OCI-LY1 (cell line): ENCODE measurements around the gene OPRM1.

Experiments used
- H2AFZ ChIP-seq: fragments of 200-600 bp; sonication (generic), shearing (Covaris generic); 2 replicates; pipeline ENCODE4 v1.6.0; 2014; ENCODE audit warnings: antibody characterized with exemption, mild to moderate bottlenecking, low read length
- H3F3A ChIP-seq: fragments of 200-600 bp; sonication (generic), shearing (Covaris generic); 2 replicates; pipeline ENCODE4 v1.6.0; 2014; ENCODE audit warnings: mild to moderate bottlenecking, antibody characterized with exemption, low read length, moderate library complexity; ENCODE audit not compliant: insufficient read depth
- H3K27ac ChIP-seq: fragments of 200-600 bp; sonication (generic); 2 replicates; pipeline ENCODE4 v1.5.1; 2014; ENCODE audit warnings: low read length, mixed run types, mild to moderate bottlenecking, low read depth; ENCODE audit not compliant: poor library complexity, severe bottlenecking
- H3K27me3 ChIP-seq: fragments of 200-600 bp; sonication (generic); 2 replicates; pipeline ENCODE4 v1.6.0; 2014; ENCODE audit warnings: antibody characterized with exemption, mild to moderate bottlenecking, low read length, moderate library complexity; ENCODE audit not compliant: insufficient read depth
- H3K36me3 ChIP-seq: fragments of 200-600 bp; sonication (generic); 2 replicates; pipeline ENCODE4 v1.6.1; 2014; ENCODE audit warnings: mild to moderate bottlenecking, antibody characterized with exemption, low read length, moderate library complexity, mixed read lengths; ENCODE audit not compliant: insufficient read depth
- H3K4me1 ChIP-seq: fragments of 200-600 bp; sonication (generic); 2 replicates; pipeline ENCODE4 v1.5.1; 2014; ENCODE audit warnings: mild to moderate bottlenecking, low read length, moderate library complexity; ENCODE audit not compliant: insufficient read depth, severe bottlenecking
- H3K4me2 ChIP-seq: fragments of 200-600 bp; sonication (generic), shearing (Covaris generic); 2 replicates; pipeline ENCODE4 v1.6.1; 2014; ENCODE audit warnings: low read length
- H3K4me3 ChIP-seq: fragments of 200-600 bp; sonication (generic); 2 replicates; pipeline ENCODE4 v1.5.1; 2014; ENCODE audit warnings: low read length, low read depth, mild to moderate bottlenecking, mixed read lengths; ENCODE audit not compliant: poor library complexity, severe bottlenecking
- H3K79me2 ChIP-seq: fragments of 200-600 bp; shearing (Covaris generic); 2 replicates; pipeline ENCODE4 v1.6.1; 2016; ENCODE audit warnings: mixed run types, low read length, mixed read lengths; ENCODE audit not compliant: insufficient read depth
- H3K9ac ChIP-seq: fragments of 200-600 bp; sonication (generic), shearing (Covaris generic); 2 replicates; pipeline ENCODE4 v1.6.1; 2014; ENCODE audit warnings: mild to moderate bottlenecking, low read length, mixed read lengths
- H3K9me2 ChIP-seq: fragments of 200-600 bp; sonication (generic), shearing (Covaris generic); 2 replicates; pipeline ENCODE4 v1.6.1; 2014; ENCODE audit warnings: low read depth, mild to moderate bottlenecking, low read length, mixed read lengths
- H3K9me3 ChIP-seq: fragments of 200-600 bp; shearing (Covaris generic); 2 replicates; pipeline ENCODE4 v1.6.1; 2014; ENCODE audit warnings: low read length, mixed read lengths
- H4K20me1 ChIP-seq: fragments of 200-600 bp; sonication (generic), shearing (Covaris generic); 2 replicates; pipeline ENCODE4 v1.6.0; 2016; ENCODE audit warnings: mild to moderate bottlenecking, low read length; ENCODE audit not compliant: insufficient read depth
- EZH2 ChIP-seq: fragments of 200-600 bp; sonication (generic), shearing (Covaris generic); IDR thresholded peaks from 2 replicates; pipeline ENCODE4 v1.8.0; 2017; ENCODE audit warnings: borderline replicate concordance, mixed run types, mild to moderate bottlenecking, antibody characterized with exemption, low read length, moderate library complexity, mixed read lengths
- TF ChIP-seq, protein P1 (sequence below): fragments of 200-600 bp; sonication (generic), shearing (Covaris generic); IDR thresholded peaks from 2 replicates; pipeline ENCODE4 v1.5.1; 2017; ENCODE audit warnings: mild to moderate bottlenecking, antibody characterized with exemption, low read length, moderate library complexity, mixed read lengths

Gene OPRM1

DNA sequence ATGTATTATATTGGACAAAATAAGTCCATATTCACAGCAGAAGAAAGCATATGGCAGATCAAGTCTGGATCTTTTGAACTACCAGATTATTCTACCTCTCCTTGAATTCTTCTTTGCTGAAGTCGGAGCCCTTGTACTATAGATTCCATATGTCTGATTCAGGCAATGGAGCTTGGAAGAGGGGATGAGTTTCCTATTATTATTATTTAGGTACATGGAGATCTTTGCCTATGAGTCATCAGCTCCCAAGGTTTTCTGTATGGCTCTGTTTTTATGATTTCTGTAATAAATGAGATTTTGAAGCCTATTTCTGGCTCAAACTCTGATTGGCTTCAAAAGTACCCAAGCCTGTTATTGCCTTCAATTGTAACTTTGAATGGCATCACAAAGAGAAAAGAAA is 72.0 kb downstream of the OPRM1 start:
- Histone ChIP-seq H3K4me3 (no peak overlapping the region), H4K20me1 (no peaks in the 10 kb centered on the region), H3F3A (no peaks in the 10 kb centered on the region), H3K79me2 (no peaks in the 10 kb centered on the region), H3K4me1 (no peaks in the 10 kb centered on the region), H3K4me2 (no peak overlapping the region), H3K9ac (no peak overlapping the region), H3K9me2 (no peaks in the 10 kb centered on the region), H3K27ac (no peak overlapping the region), H3K9me3 (no peaks in the 10 kb centered on the region), H2AFZ (no peak overlapping the region), H3K27me3 (no peaks in the 10 kb centered on the region), H3K36me3 (no peaks in the 10 kb centered on the region)
- TF ChIP-seq, protein P1, sequence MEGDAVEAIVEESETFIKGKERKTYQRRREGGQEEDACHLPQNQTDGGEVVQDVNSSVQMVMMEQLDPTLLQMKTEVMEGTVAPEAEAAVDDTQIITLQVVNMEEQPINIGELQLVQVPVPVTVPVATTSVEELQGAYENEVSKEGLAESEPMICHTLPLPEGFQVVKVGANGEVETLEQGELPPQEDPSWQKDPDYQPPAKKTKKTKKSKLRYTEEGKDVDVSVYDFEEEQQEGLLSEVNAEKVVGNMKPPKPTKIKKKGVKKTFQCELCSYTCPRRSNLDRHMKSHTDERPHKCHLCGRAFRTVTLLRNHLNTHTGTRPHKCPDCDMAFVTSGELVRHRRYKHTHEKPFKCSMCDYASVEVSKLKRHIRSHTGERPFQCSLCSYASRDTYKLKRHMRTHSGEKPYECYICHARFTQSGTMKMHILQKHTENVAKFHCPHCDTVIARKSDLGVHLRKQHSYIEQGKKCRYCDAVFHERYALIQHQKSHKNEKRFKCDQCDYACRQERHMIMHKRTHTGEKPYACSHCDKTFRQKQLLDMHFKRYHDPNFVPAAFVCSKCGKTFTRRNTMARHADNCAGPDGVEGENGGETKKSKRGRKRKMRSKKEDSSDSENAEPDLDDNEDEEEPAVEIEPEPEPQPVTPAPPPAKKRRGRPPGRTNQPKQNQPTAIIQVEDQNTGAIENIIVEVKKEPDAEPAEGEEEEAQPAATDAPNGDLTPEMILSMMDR = no peak
- no peak for TF ChIP-seq EZH2

DNA sequence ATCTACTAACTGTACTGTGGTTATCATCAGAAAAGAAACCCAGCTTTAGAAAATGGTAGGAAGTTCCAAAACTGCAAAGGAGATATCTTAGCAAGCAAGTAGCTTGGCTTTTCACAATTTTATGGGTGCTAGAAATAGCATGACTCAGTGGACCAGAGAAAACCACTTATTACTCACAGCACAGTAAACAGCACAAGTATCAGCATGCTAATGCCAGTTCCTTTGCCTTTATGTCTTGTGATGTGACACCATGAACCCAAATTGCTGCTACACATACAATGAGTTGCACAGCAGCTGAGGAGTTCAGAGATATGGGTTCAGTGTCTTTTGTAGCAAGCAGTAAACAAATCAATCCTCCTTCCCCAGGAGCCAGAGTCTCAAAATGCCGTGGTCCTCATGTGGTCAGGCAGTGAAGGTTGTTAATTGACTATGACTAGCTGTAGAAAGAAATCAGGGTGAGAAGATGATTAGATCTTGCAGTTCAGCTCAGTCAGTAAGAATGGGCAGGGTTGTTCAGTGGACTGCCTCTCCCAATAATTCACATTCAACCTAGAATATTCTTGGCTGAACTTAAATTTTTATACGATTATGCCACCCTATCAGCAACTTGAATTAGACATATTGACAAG is 73.3 kb downstream of the OPRM1 start:
- Histone ChIP-seq H3K36me3 (no peaks in the 10 kb centered on the region), H3K79me2 (no peaks in the 10 kb centered on the region), H3K9ac (no peak overlapping the region), H3K4me2 (no peak overlapping the region), H2AFZ (no peak overlapping the region), H3K27me3 (no peaks in the 10 kb centered on the region), H3K9me2 (no peaks in the 10 kb centered on the region), H3K27ac (no peak overlapping the region), H3K9me3 (no peaks in the 10 kb centered on the region), H3K4me1 (no peaks in the 10 kb centered on the region), H3F3A (no peaks in the 10 kb centered on the region), H3K4me3 (no peak overlapping the region), H4K20me1 (no peaks in the 10 kb centered on the region)
- no peak for TF ChIP-seq EZH2
- TF ChIP-seq, protein P1 = no peak

DNA sequence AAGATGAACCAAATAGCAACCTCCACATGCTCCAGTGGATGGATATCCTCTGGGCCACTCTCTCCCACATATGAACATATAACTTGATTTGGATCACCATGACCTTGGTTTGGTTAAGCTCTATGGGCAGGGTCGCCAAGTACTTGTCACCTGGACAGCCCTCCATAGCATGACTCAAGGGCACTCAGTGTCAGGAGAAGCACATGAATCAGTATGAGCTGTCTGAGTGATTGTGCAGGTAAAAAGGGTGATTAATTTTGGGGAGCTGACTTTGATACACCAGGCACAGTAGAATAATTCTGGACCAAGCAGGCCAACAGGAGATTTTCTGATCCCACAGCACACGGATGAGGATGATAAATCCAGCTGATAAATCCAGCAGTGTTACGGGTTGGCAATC is 74.4 kb downstream of the OPRM1 start:
- Histone ChIP-seq H3K27me3 (no peaks in the 10 kb centered on the region), H3K36me3 (no peaks in the 10 kb centered on the region), H3F3A (no peaks in the 10 kb centered on the region), H2AFZ (no peak overlapping the region), H3K9me3 (no peaks in the 10 kb centered on the region), H3K9ac (no peak overlapping the region), H4K20me1 (no peaks in the 10 kb centered on the region), H3K79me2 (no peaks in the 10 kb centered on the region), H3K4me3 (no peak overlapping the region), H3K9me2 (no peaks in the 10 kb centered on the region), H3K27ac (no peak overlapping the region), H3K4me2 (no peak overlapping the region), H3K4me1 (no peaks in the 10 kb centered on the region)
- TF ChIP-seq EZH2 = no peak
- TF ChIP-seq, protein P1 = no peak
